ENCODE data around the gene RPTOR. TPM values are rescaled to one million over a fixed set of nuclear protein-coding genes. Genes with fewer than 3 reads are reported as not detected.

Gene RPTOR
- total and polyA plus RNA-seq, 10 of the 15 experiments (the other 5 are each of a cell fraction or from before 2014, with no cell fraction given) = 0.18 to 32.1 (median 7.8) TPM

GRCh38 chr17:80856863-80857755, 312.5 kb downstream of the RPTOR start (continued):
- TF ChIP-seq ASH2L (IDR thresholded peaks at IDR 0.05; ENCODE audit: borderline replicate concordance, low read depth) (no peak), GATAD2B (conservative IDR thresholded peaks at IDR 0.05; ENCODE audit: low read depth) (0 out of 2 replicates have a peak, but pooled peaks have one; percentile 3), ZNF274 (IDR thresholded peaks at IDR 0.05; ENCODE audit: insufficient read depth, insufficient read length) (no peak), SMARCA5 (IDR thresholded peaks at IDR 0.05) (peak; percentile 82; the same call in 1 of the 2 replicates), NFYA (IDR thresholded peaks at IDR 0.05; ENCODE audit: borderline replicate concordance, low read depth, low read length) (no peak), E2F4 (IDR thresholded peaks at IDR 0.05; ENCODE audit: low read depth, low read length) (no peak), CHD4 (IDR thresholded peaks at IDR 0.05) (no peak), ZNF592 (IDR thresholded peaks at IDR 0.05) (peak; percentile 7; the same call in 1 of the 2 replicates), KLF5 (IDR thresholded peaks at IDR 0.05; ENCODE audit: partially characterized antibody) (no peak), POLR2A (IDR thresholded peaks at IDR 0.05; ENCODE audit: low read depth, low read length) (0 out of 2 replicates have a peak, but pooled peaks have one; percentile 34)
- TF ChIP-seq, protein P1, sequence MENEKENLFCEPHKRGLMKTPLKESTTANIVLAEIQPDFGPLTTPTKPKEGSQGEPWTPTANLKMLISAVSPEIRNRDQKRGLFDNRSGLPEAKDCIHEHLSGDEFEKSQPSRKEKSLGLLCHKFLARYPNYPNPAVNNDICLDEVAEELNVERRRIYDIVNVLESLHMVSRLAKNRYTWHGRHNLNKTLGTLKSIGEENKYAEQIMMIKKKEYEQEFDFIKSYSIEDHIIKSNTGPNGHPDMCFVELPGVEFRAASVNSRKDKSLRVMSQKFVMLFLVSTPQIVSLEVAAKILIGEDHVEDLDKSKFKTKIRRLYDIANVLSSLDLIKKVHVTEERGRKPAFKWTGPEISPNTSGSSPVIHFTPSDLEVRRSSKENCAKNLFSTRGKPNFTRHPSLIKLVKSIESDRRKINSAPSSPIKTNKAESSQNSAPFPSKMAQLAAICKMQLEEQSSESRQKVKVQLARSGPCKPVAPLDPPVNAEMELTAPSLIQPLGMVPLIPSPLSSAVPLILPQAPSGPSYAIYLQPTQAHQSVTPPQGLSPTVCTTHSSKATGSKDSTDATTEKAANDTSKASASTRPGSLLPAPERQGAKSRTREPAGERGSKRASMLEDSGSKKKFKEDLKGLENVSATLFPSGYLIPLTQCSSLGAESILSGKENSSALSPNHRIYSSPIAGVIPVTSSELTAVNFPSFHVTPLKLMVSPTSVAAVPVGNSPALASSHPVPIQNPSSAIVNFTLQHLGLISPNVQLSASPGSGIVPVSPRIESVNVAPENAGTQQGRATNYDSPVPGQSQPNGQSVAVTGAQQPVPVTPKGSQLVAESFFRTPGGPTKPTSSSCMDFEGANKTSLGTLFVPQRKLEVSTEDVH (IDR thresholded peaks at IDR 0.05; ENCODE audit: low read depth, partially characterized antibody) = no peak
- TF ChIP-seq, protein P2, sequence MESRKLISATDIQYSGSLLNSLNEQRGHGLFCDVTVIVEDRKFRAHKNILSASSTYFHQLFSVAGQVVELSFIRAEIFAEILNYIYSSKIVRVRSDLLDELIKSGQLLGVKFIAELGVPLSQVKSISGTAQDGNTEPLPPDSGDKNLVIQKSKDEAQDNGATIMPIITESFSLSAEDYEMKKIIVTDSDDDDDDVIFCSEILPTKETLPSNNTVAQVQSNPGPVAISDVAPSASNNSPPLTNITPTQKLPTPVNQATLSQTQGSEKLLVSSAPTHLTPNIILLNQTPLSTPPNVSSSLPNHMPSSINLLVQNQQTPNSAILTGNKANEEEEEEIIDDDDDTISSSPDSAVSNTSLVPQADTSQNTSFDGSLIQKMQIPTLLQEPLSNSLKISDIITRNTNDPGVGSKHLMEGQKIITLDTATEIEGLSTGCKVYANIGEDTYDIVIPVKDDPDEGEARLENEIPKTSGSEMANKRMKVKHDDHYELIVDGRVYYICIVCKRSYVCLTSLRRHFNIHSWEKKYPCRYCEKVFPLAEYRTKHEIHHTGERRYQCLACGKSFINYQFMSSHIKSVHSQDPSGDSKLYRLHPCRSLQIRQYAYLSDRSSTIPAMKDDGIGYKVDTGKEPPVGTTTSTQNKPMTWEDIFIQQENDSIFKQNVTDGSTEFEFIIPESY (IDR thresholded peaks at IDR 0.05) = no peak
